Calu3 (cell line): ENCODE measurements around the gene GANC. TPM values are rescaled to one million over a fixed set of nuclear protein-coding genes. Genes with fewer than 3 reads are reported as not detected.

Experiments used
- BruUV-seq: library from RNA; stranded (reverse); fragments of 400-500 nt; replicated peaks from 2 replicates; lab custom pipeline; 2021; lab: Mats Ljungman, UMichigan
- CTCF ChIA-PET: fragments of 300-600 bp; sonication (Branson Sonifier 250); formaldehyde crosslinking; loops from one replicate; lab custom pipeline; 2022; ENCODE audit warnings: antibody characterized with exemption; lab: Charles Lee
- DNase-seq: peaks from one replicate; pipeline ENCODE4 v3.0.0; 2022
- H3K27ac Mint-ChIP-seq: one replicate; pipeline ENCODE4 v1.8.0; 2022; ENCODE audit warnings: mixed read lengths; ENCODE audit not compliant: unreplicated experiment
- H3K27me3 Mint-ChIP-seq: one replicate; pipeline ENCODE4 v1.8.0; 2022; ENCODE audit warnings: mixed read lengths; ENCODE audit not compliant: unreplicated experiment
- H3K36me3 Mint-ChIP-seq: one replicate; pipeline ENCODE4 v1.8.0; 2022; ENCODE audit warnings: mild to moderate bottlenecking, moderate library complexity, mixed read lengths; ENCODE audit not compliant: insufficient read depth, unreplicated experiment
- H3K4me1 Mint-ChIP-seq: one replicate; pipeline ENCODE4 v1.8.0; 2022; ENCODE audit warnings: mild to moderate bottlenecking, low read depth, mixed read lengths; ENCODE audit not compliant: unreplicated experiment
- H3K4me3 Mint-ChIP-seq: one replicate; pipeline ENCODE4 v1.8.0; 2022; ENCODE audit warnings: mild to moderate bottlenecking, low read depth, moderate library complexity, mixed read lengths; ENCODE audit not compliant: unreplicated experiment
- H3K9me3 Mint-ChIP-seq: one replicate; pipeline ENCODE4 v1.8.0; 2022; ENCODE audit warnings: low read depth, mixed read lengths; ENCODE audit not compliant: unreplicated experiment
- intact Hi-C: fragments of 100-400 bp; cut with micrococcal nuclease; formaldehyde crosslinking; loops from one replicate; pipeline ENCODE4 v1.10.0; 2022; ENCODE audit not compliant: unreplicated experiment
- total RNA-seq: library from RNA; stranded (reverse); gene quantifications from 2 replicates; pipeline ENCODE4 v1.2.3, GENCODE V29; 2022
- TF ChIP-seq, protein P1 (sequence below): fragments of 200-600 bp; IDR thresholded peaks from one replicate; pipeline ENCODE4 v1.8.0; 2022; ENCODE audit warnings: antibody characterized with exemption; ENCODE audit not compliant: unreplicated experiment

The GANC gene
- total RNA-seq, 1 experiment from 2014 or later = 10.8 TPM

DNA sequence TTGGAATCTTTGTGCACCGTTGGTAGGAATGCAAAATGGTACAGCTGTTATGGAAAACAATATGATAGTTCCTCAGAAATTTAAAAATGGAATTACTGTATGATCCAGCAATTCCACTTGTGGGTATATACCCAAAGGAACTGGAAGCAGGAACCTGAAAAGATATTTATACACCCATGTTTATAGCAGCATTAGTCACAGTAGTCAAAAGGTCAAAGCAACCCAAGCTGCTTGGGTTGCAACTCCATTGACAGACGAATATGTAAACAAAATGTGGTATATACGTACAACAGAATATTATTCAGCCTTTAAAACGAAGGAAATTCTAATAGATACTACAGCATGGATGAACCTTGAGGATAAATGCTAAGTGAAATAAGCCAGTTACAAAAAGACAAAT is 51.3 kb downstream of the GANC start:
- no peaks in the 10 kb centered on the region for H3K9me3 Mint-ChIP-seq
- intact Hi-C loops = no loop called here
- CTCF ChIA-PET = no interaction called here
- no peaks in the 10 kb centered on the region for H3K27me3 Mint-ChIP-seq
- no TSS peak for BruUV-seq
- DNase-seq = no peak
- no peaks in the 10 kb centered on the region for H3K4me1 Mint-ChIP-seq
- H3K36me3 Mint-ChIP-seq = no peaks in the 10 kb centered on the region
- TF ChIP-seq, protein P1, sequence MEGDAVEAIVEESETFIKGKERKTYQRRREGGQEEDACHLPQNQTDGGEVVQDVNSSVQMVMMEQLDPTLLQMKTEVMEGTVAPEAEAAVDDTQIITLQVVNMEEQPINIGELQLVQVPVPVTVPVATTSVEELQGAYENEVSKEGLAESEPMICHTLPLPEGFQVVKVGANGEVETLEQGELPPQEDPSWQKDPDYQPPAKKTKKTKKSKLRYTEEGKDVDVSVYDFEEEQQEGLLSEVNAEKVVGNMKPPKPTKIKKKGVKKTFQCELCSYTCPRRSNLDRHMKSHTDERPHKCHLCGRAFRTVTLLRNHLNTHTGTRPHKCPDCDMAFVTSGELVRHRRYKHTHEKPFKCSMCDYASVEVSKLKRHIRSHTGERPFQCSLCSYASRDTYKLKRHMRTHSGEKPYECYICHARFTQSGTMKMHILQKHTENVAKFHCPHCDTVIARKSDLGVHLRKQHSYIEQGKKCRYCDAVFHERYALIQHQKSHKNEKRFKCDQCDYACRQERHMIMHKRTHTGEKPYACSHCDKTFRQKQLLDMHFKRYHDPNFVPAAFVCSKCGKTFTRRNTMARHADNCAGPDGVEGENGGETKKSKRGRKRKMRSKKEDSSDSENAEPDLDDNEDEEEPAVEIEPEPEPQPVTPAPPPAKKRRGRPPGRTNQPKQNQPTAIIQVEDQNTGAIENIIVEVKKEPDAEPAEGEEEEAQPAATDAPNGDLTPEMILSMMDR = no peak
- H3K4me3 Mint-ChIP-seq = no peak overlapping the region
- H3K27ac Mint-ChIP-seq = no peak overlapping the region

DNA sequence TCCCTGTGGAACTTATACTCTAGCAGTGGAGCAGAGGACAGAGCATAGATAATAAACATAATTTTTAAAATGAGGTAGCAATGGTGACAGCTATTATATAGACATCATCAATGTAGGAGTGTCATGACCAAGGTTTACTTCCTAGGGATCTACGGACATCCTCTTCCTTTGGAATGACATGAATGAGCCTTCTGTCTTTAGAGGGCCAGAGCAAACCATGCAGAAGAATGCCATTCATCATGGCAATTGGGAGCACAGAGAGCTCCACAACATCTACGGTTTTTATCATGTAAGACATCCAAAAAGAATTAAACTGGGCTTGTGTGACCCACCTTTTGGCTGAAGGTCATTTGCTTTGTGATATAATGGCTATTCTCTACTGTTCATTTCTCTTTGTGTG is 56.2 kb downstream of the GANC start:
- Mint-ChIP-seq H3K9me3 (no peaks in the 10 kb centered on the region), H3K27ac (no peak overlapping the region), H3K36me3 (no peaks in the 10 kb centered on the region), H3K4me3 (no peak overlapping the region), H3K27me3 (no peaks in the 10 kb centered on the region), H3K4me1 (no peaks in the 10 kb centered on the region)
- BruUV-seq = no TSS peak
- CTCF ChIA-PET = no interaction called here
- TF ChIP-seq, protein P1 = no peak
- intact Hi-C loops = no loop called here
- no peak for DNase-seq

DNA sequence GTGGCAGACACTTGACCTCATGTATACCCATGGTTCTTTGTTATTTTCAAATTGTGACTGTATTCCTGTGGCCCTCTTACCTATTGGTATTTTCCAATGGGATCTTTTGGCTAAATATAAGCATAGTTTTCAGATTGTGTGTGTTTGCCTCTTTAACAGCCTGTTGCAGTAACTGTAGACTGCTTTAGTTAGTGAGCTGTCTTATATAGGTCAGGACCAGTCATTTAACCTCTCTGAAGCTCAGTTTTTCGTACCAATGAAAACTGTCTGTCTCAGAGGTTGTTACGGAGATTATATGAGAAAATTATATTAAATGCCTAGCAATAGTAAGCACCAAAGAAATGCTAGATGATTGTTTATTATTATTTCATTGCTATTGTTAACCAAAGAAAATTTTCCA is 57.0 kb downstream of the GANC start:
- CTCF ChIA-PET = no interaction called here
- H3K36me3 Mint-ChIP-seq = no peaks in the 10 kb centered on the region
- H3K9me3 Mint-ChIP-seq = no peaks in the 10 kb centered on the region
- DNase-seq = no peak
- BruUV-seq = no TSS peak
- no peaks in the 10 kb centered on the region for H3K27me3 Mint-ChIP-seq
- H3K4me1 Mint-ChIP-seq = no peaks in the 10 kb centered on the region
- no peak overlapping the region for H3K4me3 Mint-ChIP-seq
- intact Hi-C loops = no loop called here
- TF ChIP-seq, protein P1 = no peak
- no peak overlapping the region for H3K27ac Mint-ChIP-seq

DNA sequence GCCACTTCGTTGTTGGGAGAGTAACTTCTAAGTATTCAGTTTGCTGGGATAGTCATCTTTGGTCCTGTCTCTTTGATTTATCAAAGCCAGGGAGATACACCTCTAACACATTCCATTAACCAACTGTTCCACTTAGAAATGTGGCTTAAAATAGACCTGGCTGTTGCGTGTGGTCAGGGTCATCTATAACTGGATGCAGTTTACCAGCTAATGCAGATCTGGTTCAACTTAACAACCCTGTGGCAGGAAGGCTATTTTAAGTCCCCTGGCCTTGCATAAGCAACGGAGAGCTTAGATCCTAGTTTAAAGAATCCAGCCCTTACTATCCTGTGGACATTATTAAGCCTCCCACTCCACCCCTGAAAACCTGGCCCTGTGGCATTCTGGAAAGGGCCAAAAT is 58.2 kb downstream of the GANC start:
- intact Hi-C loops = no loop called here
- TF ChIP-seq, protein P1 = no peak
- Mint-ChIP-seq H3K36me3 (no peaks in the 10 kb centered on the region), H3K9me3 (no peaks in the 10 kb centered on the region), H3K27me3 (no peaks in the 10 kb centered on the region), H3K4me1 (no peaks in the 10 kb centered on the region), H3K27ac (no peak overlapping the region), H3K4me3 (no peak overlapping the region)
- DNase-seq = no peak
- CTCF ChIA-PET = no interaction called here
- BruUV-seq = no TSS peak
